Neural progenitor cell (in vitro differentiated cells): ENCODE data around the gene CA5A. TPM values are rescaled to one million over a fixed set of nuclear protein-coding genes. Genes with fewer than 3 reads are reported as not detected.
A peak's percentile ranks its signal among the peaks of the same experiment; 100 is the strongest.

Source experiments
- DNase-seq: peaks from one replicate; pipeline ENCODE4 v3.0.0-alpha.2; 2016; ENCODE audit warnings: low spot score
- H2AFZ ChIP-seq: fragments of 200-600 bp; sonication (generic); replicated peaks from 2 replicates; pipeline ENCODE4 v1.6.1; 2016; ENCODE audit warnings: antibody characterized with exemption
- H3F3A ChIP-seq: fragments of 200-600 bp; sonication (generic); 2 replicates; pipeline ENCODE4 v1.6.1; 2016; ENCODE audit warnings: antibody characterized with exemption, low read depth
- H3K27ac ChIP-seq: fragments of 200-600 bp; sonication (generic); 2 replicates; pipeline ENCODE4 v1.5.1; 2016; ENCODE audit warnings: mild to moderate bottlenecking
- H3K27me3 ChIP-seq: fragments of 200-600 bp; sonication (generic); 2 replicates; pipeline ENCODE4 v1.6.1; 2016; ENCODE audit warnings: mild to moderate bottlenecking, moderate library complexity
- H3K36me3 ChIP-seq: fragments of 200-600 bp; sonication (generic); 2 replicates; pipeline ENCODE4 v1.5.1; 2016
- H3K4me1 ChIP-seq: fragments of 200-600 bp; sonication (generic); 2 replicates; pipeline ENCODE4 v1.6.1; 2016; ENCODE audit warnings: mixed run types
- H3K4me2 ChIP-seq: fragments of 200-600 bp; sonication (generic); 2 replicates; pipeline ENCODE4 v1.6.1; 2016
- H3K4me3 ChIP-seq: fragments of 200-600 bp; sonication (generic); 2 replicates; pipeline ENCODE4 v1.5.1; 2016
- H3K79me2 ChIP-seq: fragments of 200-600 bp; sonication (generic); 2 replicates; pipeline ENCODE4 v1.6.1; 2016; ENCODE audit warnings: low read depth
- H3K9ac ChIP-seq: fragments of 200-600 bp; sonication (generic); 2 replicates; pipeline ENCODE4 v1.6.1; 2016
- H3K9me3 ChIP-seq: fragments of 200-600 bp; sonication (generic); 2 replicates; pipeline ENCODE4 v1.5.1; 2016; ENCODE audit warnings: low read depth
- H4K20me1 ChIP-seq: fragments of 200-600 bp; sonication (generic); 2 replicates; pipeline ENCODE4 v1.6.1; 2016; ENCODE audit warnings: low read depth
- H3K27ac Mint-ChIP-seq: 3 replicates; pipeline ENCODE4 v1.8.0; 2021; ENCODE audit warnings: mixed read lengths
- H3K27me3 Mint-ChIP-seq: 2 replicates; pipeline ENCODE4 v1.8.0; 2022; ENCODE audit warnings: low read depth, mild to moderate bottlenecking, inconsistent platforms, moderate library complexity, mixed read lengths; ENCODE audit not compliant: insufficient read depth
- H3K36me3 Mint-ChIP-seq: 3 replicates; pipeline ENCODE4 v1.8.0; 2021; ENCODE audit warnings: mixed read lengths
- H3K4me1 Mint-ChIP-seq: 3 replicates; pipeline ENCODE4 v1.8.0; 2021; ENCODE audit warnings: mixed read lengths
- H3K4me3 Mint-ChIP-seq: 3 replicates; pipeline ENCODE4 v1.8.0; 2021; ENCODE audit warnings: mild to moderate bottlenecking, moderate library complexity, mixed read lengths
- H3K9me3 Mint-ChIP-seq: 3 replicates; pipeline ENCODE4 v1.8.0; 2020; ENCODE audit warnings: mixed read lengths
- CTCF ChIP-seq: fragments of 200-600 bp; sonication (generic); IDR thresholded peaks from 2 replicates; pipeline ENCODE4 v1.5.1; 2017; ENCODE audit warnings: antibody characterized with exemption, mild to moderate bottlenecking
- EZH2 ChIP-seq: fragments of 200-600 bp; sonication (generic); IDR thresholded peaks from 2 replicates; pipeline ENCODE4 v1.6.1; 2017; ENCODE audit warnings: antibody characterized with exemption, mild to moderate bottlenecking, moderate library complexity
- EZH2phosphoT487 ChIP-seq: fragments of 200-600 bp; sonication (generic); IDR thresholded peaks from 2 replicates; pipeline ENCODE4 v1.6.1; 2017; ENCODE audit warnings: antibody characterized with exemption
- total RNA-seq: library from RNA; depleted of rRNA; stranded (reverse); fragments of >200 nt; gene quantifications from 2 replicates; pipeline ENCODE4 v1.2.3, GENCODE V29; 2015; ENCODE audit warnings: low replicate concordance

CA5A gene
- total RNA-seq, 1 donor from 2014 or later = not detected

- Mint-ChIP-seq H3K9me3 (peaks cover 10% of the 10 kb centered on the region), H3K36me3 (peaks cover 20% of the 10 kb centered on the region), H3K4me1 (peaks cover 21% of the 10 kb centered on the region), H3K4me3 (peak overlapping the region; percentile 36), H3K27me3 (peaks cover 3% of the 10 kb centered on the region), H3K27ac (no peak overlapping the region)
- H3K27me3 ChIP-seq = no peaks in the 10 kb centered on the region
- H3K4me2 ChIP-seq = no peak overlapping the region
- DNase-seq = no peak
- H3K36me3 ChIP-seq = no peaks in the 10 kb centered on the region
- no peak overlapping the region for H3K4me3 ChIP-seq
- H3K9me3 ChIP-seq = no peaks in the 10 kb centered on the region
- H3K4me1 ChIP-seq = peaks cover 9% of the 10 kb centered on the region
- H2AFZ ChIP-seq = no peak overlapping the region
- peaks cover 37% of the 10 kb centered on the region for H4K20me1 ChIP-seq
- no peak overlapping the region for H3K27ac ChIP-seq
- H3K79me2 ChIP-seq = peaks cover 88% of the 10 kb centered on the region
- TF ChIP-seq EZH2phosphoT487 (no peak), CTCF (no peak)
- H3F3A ChIP-seq = no peaks in the 10 kb centered on the region
- no peak overlapping the region for H3K9ac ChIP-seq
These were observed 29.8 kb upstream of the CA5A start for GRCh38 chr16:87966064-87966645.

GRCh38 chr16:87965417-87965816 is 29.1 kb upstream of the CA5A start:
- H3K27ac Mint-ChIP-seq = no peak overlapping the region
- no peaks in the 10 kb centered on the region for H3K27me3 ChIP-seq
- peaks cover 91% of the 10 kb centered on the region for H3K79me2 ChIP-seq
- DNase-seq = no peak
- H3K4me1 ChIP-seq = peaks cover 9% of the 10 kb centered on the region
- H3K9me3 ChIP-seq = no peaks in the 10 kb centered on the region
- TF ChIP-seq EZH2 = no peak
- no peak overlapping the region for H3K27ac ChIP-seq
- peaks cover 37% of the 10 kb centered on the region for H4K20me1 ChIP-seq
- peaks cover 16% of the 10 kb centered on the region for H3K36me3 Mint-ChIP-seq
- no peak overlapping the region for H3K4me3 ChIP-seq
- H3K36me3 ChIP-seq = no peaks in the 10 kb centered on the region
- H3K4me2 ChIP-seq = no peak overlapping the region
- peaks cover 5% of the 10 kb centered on the region for H3K9me3 Mint-ChIP-seq
- H3K4me3 Mint-ChIP-seq = no peak overlapping the region
- peaks cover 3% of the 10 kb centered on the region for H3K27me3 Mint-ChIP-seq
- no peak overlapping the region for H2AFZ ChIP-seq
- H3K4me1 Mint-ChIP-seq = peaks cover 21% of the 10 kb centered on the region
- H3K9ac ChIP-seq = no peak overlapping the region
- H3F3A ChIP-seq = no peaks in the 10 kb centered on the region

- peaks cover 10% of the 10 kb centered on the region for H3K36me3 Mint-ChIP-seq
- Histone ChIP-seq H3K9me3 (no peaks in the 10 kb centered on the region), H3K27ac (no peak overlapping the region), H3K4me1 (peaks cover 9% of the 10 kb centered on the region), H3K27me3 (no peaks in the 10 kb centered on the region), H3F3A (no peaks in the 10 kb centered on the region), H3K9ac (no peak overlapping the region), H4K20me1 (peaks cover 46% of the 10 kb centered on the region), H2AFZ (no peak overlapping the region), H3K36me3 (no peaks in the 10 kb centered on the region), H3K4me3 (no peak overlapping the region), H3K4me2 (no peak overlapping the region), H3K79me2 (peaks cover 96% of the 10 kb centered on the region)
- peaks cover 22% of the 10 kb centered on the region for H3K4me1 Mint-ChIP-seq
- peaks cover 3% of the 10 kb centered on the region for H3K27me3 Mint-ChIP-seq
- no peak for TF ChIP-seq EZH2
- TF ChIP-seq CTCF = no peak
- TF ChIP-seq EZH2phosphoT487 = no peak
- peak overlapping the region; percentile 74 for H3K27ac Mint-ChIP-seq
- H3K9me3 Mint-ChIP-seq = no peaks in the 10 kb centered on the region
- no peak overlapping the region for H3K4me3 Mint-ChIP-seq
- no peak for DNase-seq
These were observed 27.8 kb upstream of the CA5A start for GRCh38 chr16:87964049-87964659.

- DNase-seq = no peak
- H4K20me1 ChIP-seq = peaks cover 50% of the 10 kb centered on the region
- H3K36me3 Mint-ChIP-seq = peaks cover 10% of the 10 kb centered on the region
- no peaks in the 10 kb centered on the region for H3K36me3 ChIP-seq
- peaks cover 21% of the 10 kb centered on the region for H3K4me1 Mint-ChIP-seq
- H3K9me3 ChIP-seq = no peaks in the 10 kb centered on the region
- H2AFZ ChIP-seq = no peak overlapping the region
- H3K4me2 ChIP-seq = no peak overlapping the region
- H3F3A ChIP-seq = no peaks in the 10 kb centered on the region
- peaks cover 96% of the 10 kb centered on the region for H3K79me2 ChIP-seq
- H3K9ac ChIP-seq = no peak overlapping the region
- H3K27ac Mint-ChIP-seq = no peak overlapping the region
- H3K9me3 Mint-ChIP-seq = no peaks in the 10 kb centered on the region
- H3K4me1 ChIP-seq = peaks cover 9% of the 10 kb centered on the region
- no peaks in the 10 kb centered on the region for H3K27me3 ChIP-seq
- no peak overlapping the region for H3K4me3 ChIP-seq
- no peak overlapping the region for H3K27ac ChIP-seq
- TF ChIP-seq EZH2phosphoT487 = no peak
- TF ChIP-seq CTCF = no peak
- TF ChIP-seq EZH2 = no peak
- H3K27me3 Mint-ChIP-seq = peaks cover under 1% of the 10 kb centered on the region
- H3K4me3 Mint-ChIP-seq = no peak overlapping the region
These were observed 27.1 kb upstream of the CA5A start for GRCh38 chr16:87963400-87963799.
